CD1c-positive myeloid dendritic cell (primary cell): ENCODE results near the gene CMKLR1.

Source experiments
- DNase-seq: peaks from one replicate; pipeline ENCODE4 v3.0.0-alpha.2; 2016; ENCODE audit errors: extremely low spot score

Gene CMKLR1

DNA sequence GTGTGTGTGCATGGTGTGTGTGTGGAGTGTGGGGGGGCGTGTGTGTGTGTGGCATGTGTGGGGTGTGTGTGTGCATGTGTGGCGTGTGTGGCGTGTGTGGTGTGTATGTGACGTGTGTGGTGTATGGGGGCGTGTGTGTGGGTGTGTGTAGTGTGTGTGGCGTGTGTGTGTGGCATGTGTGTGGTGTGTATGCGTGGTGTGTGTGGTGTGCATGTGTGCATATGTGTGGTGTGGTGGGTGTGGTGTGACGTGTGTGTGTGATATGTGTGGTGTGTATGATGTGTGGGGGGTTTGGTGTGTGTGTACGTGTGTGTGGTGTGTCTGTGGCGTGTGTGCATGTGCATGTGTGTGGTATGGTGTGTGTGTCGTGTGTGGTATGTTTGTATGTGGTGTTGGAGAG, 24.1 kb upstream of the CMKLR1 start:
- no peak for DNase-seq

DNA sequence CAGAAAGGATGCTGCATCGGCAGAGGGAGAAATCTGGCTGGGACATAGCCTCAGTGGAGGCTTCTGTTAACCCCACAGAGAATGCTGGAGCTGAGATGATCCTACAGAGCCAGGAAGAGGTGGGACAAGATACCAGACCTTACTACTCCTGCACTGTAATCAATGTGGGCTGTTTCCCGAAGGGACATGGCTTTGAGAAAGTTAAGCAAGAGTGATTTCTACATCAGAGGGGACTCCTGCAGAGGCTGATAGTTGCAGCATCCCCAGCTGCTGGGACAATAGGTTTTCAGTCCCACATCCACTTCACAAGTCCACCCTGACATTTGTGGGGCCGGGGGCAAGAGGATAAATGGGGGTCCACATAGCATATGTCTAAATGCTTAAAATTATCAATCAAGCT, 22.5 kb upstream of the CMKLR1 start:
- DNase-seq = no peak

DNA sequence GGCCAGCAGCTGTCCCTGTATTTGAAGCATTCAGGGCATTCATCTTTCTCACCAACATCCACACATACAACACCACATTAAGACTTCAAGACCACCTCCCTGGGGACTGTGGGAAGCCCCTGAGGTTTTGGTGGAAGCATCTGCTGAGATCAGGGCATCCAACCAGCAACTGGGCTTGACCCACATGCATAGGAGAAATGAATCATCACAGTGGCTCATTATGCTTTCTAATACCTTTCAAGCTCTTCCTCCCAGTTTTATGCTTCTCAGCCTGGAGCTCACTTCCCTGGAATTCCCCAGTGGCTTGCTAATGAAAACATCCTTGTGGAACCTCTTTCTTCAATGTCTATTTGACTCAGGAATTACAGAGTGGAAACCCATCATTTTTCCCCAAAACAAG, 21.4 kb upstream of the CMKLR1 start:
- DNase-seq = no peak

DNA sequence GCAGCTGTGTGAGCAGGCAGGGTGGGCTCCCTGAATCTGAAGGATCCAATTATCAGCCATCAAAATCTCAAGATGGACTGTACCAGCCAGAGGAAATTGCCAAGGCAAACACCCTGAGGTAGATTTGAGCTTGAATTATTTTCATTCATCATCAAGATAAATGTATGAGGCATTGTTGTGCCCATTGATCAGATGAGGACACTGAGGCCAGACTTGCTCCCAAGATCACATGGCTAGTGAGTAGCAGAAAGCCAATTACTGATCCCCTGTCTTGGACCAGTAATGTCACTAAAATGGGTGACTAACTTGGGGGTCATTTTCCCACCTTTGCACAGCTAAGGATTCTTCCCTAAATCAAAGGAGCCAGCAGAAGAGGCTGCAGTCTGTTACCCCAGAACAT, 20.9 kb upstream of the CMKLR1 start:
- DNase-seq = no peak

DNA sequence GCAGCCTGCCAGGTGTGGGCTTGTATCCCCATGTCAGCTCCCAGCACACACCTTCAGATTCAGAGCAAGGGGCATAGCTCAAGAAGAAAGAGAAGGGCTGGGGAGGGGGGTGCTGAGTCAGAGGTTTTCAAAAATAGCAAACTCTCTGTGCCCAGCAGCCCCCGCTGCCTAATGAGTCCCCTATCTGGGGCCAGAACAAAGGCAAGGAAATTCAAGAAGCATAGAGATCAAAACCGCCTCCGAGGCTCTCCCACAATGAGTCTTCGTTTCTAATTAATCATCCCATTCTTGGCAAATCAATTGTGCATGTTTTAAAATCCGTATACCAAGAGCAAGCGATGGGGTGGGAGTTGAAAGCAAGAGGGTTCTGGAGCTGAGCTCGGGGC, 19.5 kb upstream of the CMKLR1 start:
- no peak for DNase-seq

DNA sequence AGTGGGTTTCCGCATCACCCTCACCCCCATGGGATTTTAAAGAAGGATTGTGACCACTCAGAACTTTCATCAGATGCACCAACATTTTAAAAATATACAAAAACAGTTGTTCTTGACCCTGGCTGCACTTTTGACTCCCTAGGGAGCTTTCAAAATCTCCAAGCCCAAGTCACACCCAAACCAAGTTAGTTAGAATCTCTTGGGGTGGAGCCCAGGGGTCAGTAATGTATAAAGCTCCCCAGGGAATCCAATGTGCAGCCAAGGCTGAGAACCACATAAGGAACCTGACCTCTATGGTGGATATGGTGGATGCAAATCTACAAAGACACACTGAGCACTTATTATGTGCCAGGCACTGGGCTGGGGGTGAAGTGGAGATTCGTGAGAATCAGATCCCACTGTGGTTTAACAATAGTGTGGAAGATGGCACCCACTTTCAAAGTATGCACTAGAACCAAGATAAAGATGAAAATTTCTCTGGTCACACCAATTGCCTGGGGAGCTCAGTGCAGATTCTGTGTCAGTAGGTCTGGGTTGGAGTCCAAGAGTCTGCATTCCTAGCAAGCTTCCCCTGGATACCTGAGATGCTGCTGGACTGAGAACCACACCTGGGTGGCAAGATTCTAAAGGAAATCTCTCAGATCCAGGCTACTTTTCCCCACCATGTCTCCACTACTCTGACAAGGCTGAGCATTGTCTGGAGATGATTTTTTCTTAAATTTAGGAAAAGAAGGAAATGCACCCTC, 18.9 kb upstream of the CMKLR1 start:
- no peak for DNase-seq

DNA sequence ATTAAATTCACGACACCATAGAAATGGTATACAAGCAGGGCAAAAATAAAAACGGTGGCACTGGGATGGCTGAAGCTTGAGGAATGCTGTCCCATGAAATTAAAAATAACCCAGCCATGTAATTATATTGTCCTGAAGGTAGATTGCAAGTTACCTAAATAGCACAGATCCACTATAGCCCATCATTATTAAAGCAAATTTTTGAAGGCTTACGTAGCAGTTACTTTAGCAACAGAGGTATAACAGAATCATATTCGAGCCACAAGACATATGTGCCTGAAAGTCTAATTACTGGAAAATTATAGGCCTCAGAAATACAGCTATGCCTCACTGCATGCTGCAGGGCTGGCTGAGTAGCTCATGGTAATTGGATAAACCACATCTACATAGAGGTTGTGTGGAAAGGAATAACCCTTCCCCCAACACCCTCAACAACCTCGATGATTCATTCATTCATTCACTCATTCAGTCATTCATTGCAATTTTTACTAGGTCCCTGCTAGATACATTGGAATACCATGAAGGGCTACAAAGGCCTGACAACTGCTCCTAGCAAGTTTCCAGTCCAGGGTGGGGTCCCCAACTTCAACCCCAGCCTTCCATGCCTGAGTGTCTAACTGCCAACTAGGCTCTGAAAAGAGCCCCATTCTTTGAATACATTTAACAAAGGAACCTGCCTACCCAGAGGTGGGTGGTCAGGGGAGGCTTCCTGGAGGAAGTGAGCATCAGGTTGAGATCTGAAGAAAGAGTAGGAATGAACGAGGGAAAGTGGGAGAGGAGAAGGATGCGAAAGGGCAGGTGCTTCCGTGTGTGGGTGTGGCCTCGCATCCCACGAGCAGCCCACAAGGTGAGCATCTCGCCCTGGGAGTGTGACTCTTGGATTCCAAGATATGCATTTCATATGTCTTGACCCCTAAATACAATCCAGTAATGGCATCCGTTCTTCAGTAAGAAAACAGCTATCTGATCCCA, 18.0 kb upstream of the CMKLR1 start:
- DNase-seq = no peak

- no peak for DNase-seq
Measured at GRCh38 chr12:108355069-108355468, 16.0 kb upstream of the CMKLR1 start.

- DNase-seq = no peak
Measured at GRCh38 chr12:108352591-108352990, 13.5 kb upstream of the CMKLR1 start.

DNA sequence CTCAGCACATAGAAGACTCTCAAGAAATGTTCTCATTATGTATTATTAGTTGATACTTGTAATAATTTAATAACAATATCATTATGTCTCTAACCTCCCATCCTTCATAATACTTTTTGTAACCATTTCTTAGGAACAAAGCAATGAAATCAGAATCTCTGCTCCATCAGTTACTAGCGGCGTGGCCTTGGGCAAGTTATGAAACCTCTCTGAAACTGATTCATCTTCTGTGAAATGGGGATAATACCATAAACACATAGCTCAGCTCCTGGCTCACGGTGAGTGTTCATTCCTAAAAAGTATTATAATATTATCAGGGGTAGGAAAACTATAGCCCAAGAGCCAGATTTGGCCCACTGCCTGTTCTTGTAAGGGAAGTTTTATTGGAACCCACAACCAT, 11.4 kb upstream of the CMKLR1 start:
- no peak for DNase-seq

DNA sequence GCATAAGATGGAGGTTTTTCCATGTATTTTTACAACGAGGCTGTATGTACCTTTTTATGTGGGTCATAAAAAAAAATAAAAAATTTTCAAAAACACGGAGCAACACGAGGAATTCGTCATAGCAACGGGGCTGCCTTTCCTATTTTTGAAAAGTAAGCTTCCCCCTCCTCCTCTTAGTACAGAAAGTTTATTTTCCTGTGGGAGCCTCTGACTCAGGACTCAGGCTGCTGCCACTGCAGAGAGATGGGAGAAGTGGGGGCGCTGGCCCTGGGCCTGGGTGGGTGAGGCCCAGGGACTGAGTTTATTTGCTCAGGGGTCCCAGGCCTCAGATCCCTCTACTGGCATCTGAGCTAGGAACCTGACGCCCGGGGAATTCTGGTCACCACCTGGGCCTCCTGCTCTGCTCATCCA, 10.2 kb upstream of the CMKLR1 start:
- DNase-seq = no peak

GRCh38 chr12:108348842-108349241, 9.7 kb upstream of the CMKLR1 start:
- DNase-seq = no peak

- no peak for DNase-seq
Measured at GRCh38 chr12:108346727-108347710, 7.9 kb upstream of the CMKLR1 start.

- DNase-seq = peak; percentile 51
Measured at GRCh38 chr12:108345716-108346633, 6.9 kb upstream of the CMKLR1 start.

DNA sequence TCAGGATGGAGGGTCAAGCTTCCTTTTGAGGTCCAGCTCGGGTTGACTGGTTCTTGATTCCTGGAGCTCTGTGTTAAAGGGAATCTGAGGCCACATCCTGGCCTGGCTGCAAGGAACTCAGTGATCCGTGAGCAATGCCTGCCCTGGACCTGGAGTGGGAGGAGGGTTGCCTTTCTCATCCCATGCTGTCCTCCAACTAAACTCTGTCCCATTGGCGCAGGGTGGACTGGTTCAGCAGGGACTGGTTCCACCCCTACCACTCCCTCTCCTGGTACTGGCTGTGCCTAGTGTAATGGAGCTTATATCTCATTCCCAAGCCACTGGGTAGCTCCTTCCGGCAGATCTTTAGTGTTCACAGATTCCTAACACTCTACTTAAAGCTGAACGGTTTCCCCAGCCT, 3.9 kb upstream of the CMKLR1 start:
- DNase-seq = no peak

GRCh38 chr12:108341854-108342847, 3.0 kb upstream of the CMKLR1 start:
- no peak for DNase-seq

GRCh38 chr12:108341356-108341755, 2.2 kb upstream of the CMKLR1 start:
- DNase-seq = no peak

DNA sequence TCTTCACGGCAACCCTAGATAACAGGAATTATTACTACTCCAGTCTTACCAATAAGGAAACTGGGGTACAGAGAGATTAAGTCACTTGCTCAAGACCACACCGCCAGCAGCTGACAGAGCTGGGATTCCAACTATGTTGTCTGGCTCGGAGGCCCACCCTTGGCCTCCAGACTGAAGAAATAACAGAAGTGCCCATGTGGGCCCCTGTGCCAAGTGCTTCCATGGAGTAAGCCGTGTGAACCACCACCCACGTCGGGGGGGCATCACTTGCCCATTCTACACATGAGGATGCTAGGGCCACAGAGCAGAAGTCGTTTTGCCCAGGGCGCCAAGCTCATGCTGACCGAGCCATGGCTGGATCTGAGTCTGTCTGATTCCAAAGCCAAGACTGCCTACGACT, 926 bp upstream of the CMKLR1 start:
- no peak for DNase-seq
